IMR-90 (cell line): Measurements from ENCODE around the gene ANTXR1.

Experiments
- BHLHE40 ChIP-seq: fragments of 150-350 bp; IDR thresholded peaks from 2 replicates; pipeline ENCODE4 v1.6.1; 2016; ENCODE audit warnings: mild to moderate bottlenecking, low read depth, low read length
- POLR2A ChIP-seq: IDR thresholded peaks from 2 replicates; pipeline ENCODE4 v1.6.1; 2012; ENCODE audit warnings: mild to moderate bottlenecking, low read depth, low read length
- RCOR1 ChIP-seq: IDR thresholded peaks from 2 replicates; pipeline ENCODE4 v1.6.1; 2012; ENCODE audit warnings: mild to moderate bottlenecking, low read length, improper control_type of control experiment; ENCODE audit not compliant: insufficient replicate concordance
- RFX5 ChIP-seq: IDR thresholded peaks from 2 replicates; pipeline ENCODE4 v1.8.0; 2012; ENCODE audit warnings: low read depth, mild to moderate bottlenecking, low read length, moderate library complexity
- TF ChIP-seq, protein P1 (sequence below): conservative IDR thresholded peaks from 2 replicates; pipeline ENCODE4 v1.5.1; 2012; ENCODE audit warnings: mild to moderate bottlenecking, low read depth, low read length, improper control_type of control experiment

DNA sequence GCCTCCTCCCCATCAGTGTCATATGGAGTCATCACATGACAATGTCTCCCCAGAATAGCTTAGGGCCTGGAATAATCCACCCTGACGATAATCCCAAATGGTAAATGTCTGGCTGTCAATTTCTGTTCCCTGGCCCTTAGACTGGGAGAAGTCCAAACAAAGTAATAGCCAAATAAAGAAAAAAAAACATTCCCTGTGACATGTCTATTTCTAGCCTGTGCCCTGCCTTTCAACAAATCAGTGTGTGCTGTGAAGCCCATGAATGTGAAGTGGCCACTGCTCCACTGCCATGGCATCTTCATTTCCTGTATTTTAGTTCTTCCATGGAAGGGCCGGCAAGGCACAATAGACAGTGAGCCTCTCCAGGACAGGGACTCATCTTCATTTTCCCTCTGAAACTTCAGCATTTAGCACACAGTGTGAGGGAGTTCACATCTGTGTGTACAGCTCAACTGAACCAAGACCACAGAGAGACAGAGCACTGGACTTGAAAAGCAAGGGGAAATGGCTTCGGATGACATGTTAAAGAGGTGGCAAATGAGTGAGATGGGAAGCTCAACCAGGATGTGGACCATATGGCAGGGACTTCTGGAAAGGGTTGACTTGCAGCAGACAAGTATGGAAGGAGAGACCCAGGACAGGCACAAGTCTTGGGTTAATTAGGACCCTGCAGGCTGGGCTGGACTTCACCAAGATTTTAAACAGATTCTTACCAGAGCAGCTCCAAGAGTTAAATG lies 140.0 kb downstream of the ANTXR1 start:
- TF ChIP-seq RFX5 (no peak), POLR2A (no peak), RCOR1 (no peak), BHLHE40 (no peak)
- TF ChIP-seq, protein P1, sequence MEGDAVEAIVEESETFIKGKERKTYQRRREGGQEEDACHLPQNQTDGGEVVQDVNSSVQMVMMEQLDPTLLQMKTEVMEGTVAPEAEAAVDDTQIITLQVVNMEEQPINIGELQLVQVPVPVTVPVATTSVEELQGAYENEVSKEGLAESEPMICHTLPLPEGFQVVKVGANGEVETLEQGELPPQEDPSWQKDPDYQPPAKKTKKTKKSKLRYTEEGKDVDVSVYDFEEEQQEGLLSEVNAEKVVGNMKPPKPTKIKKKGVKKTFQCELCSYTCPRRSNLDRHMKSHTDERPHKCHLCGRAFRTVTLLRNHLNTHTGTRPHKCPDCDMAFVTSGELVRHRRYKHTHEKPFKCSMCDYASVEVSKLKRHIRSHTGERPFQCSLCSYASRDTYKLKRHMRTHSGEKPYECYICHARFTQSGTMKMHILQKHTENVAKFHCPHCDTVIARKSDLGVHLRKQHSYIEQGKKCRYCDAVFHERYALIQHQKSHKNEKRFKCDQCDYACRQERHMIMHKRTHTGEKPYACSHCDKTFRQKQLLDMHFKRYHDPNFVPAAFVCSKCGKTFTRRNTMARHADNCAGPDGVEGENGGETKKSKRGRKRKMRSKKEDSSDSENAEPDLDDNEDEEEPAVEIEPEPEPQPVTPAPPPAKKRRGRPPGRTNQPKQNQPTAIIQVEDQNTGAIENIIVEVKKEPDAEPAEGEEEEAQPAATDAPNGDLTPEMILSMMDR = no peak
